PC-9 (cell line): ENCODE measurements around the gene PRKCB. TPM values are rescaled to one million over a fixed set of nuclear protein-coding genes. Genes with fewer than 3 reads are reported as not detected.

Experiments used
- BruUV-seq: library from RNA; stranded (reverse); fragments of 400-500 nt; replicated peaks from 2 replicates; lab custom pipeline; 2021; lab: Mats Ljungman, UMichigan
- CTCF ChIA-PET: fragments of 300-600 bp; sonication (Branson Sonifier 250); formaldehyde crosslinking; loops from one replicate; lab custom pipeline; 2022; ENCODE audit warnings: antibody characterized with exemption; lab: Charles Lee
- POLR2A ChIA-PET: fragments of 300-600 bp; sonication (Branson Sonifier 250); formaldehyde crosslinking; loops from one replicate; lab custom pipeline; 2022; ENCODE audit warnings: antibody characterized with exemption; ENCODE audit not compliant: unreplicated experiment; lab: Charles Lee
- DNase-seq, 2 experiments: peaks; one replicate each; pipeline versions ENCODE4 v3.0.0 to v3.0.0-alpha.2; 2015 to 2022; ENCODE audit warnings: mixed read lengths in 1 of 2
- H2AFZ ChIP-seq: fragments of 200-600 bp; sonication (generic); 2 replicates; pipeline ENCODE4 v1.8.1; 2017; ENCODE audit warnings: antibody characterized with exemption
- H3F3A ChIP-seq: fragments of 200-600 bp; sonication (generic); 2 replicates; pipeline ENCODE4 v1.8.1; 2017; ENCODE audit warnings: antibody characterized with exemption, mild to moderate bottlenecking, low read depth; ENCODE audit not compliant: insufficient read depth
- H3K27ac ChIP-seq: fragments of 200-600 bp; sonication (generic); 2 replicates; pipeline ENCODE4 v1.6.1; 2016; ENCODE audit warnings: mixed run types
- H3K27me3 ChIP-seq: fragments of 200-600 bp; sonication (generic); 2 replicates; pipeline ENCODE4 v1.6.1; 2016; ENCODE audit warnings: low read depth, mixed run types; ENCODE audit not compliant: insufficient read depth
- H3K36me3 ChIP-seq: fragments of 200-600 bp; sonication (generic); 2 replicates; pipeline ENCODE4 v1.6.1; 2016; ENCODE audit warnings: low read depth, mixed run types
- H3K4me1 ChIP-seq: fragments of 200-600 bp; sonication (generic); replicated peaks from 2 replicates; pipeline ENCODE4 v1.6.1; 2016; ENCODE audit warnings: mixed run types; ENCODE audit not compliant: insufficient read depth
- H3K4me2 ChIP-seq: fragments of 200-600 bp; sonication (generic); 2 replicates; pipeline ENCODE4 v1.6.1; 2017; ENCODE audit warnings: mixed run types
- H3K4me3 ChIP-seq: fragments of 200-600 bp; sonication (generic); 2 replicates; pipeline ENCODE4 v1.6.1; 2016; ENCODE audit warnings: mixed run types
- H3K79me2 ChIP-seq: fragments of 200-600 bp; sonication (generic); 2 replicates; pipeline ENCODE4 v1.6.1; 2017; ENCODE audit warnings: low read depth, mixed run types
- H3K9me2 ChIP-seq: fragments of 200-600 bp; sonication (generic); 2 replicates; pipeline ENCODE4 v1.8.1; 2017; ENCODE audit warnings: mild to moderate bottlenecking; ENCODE audit not compliant: insufficient read depth
- H3K9me3 ChIP-seq: fragments of 200-600 bp; sonication (generic); 2 replicates; pipeline ENCODE4 v1.8.1; 2016; ENCODE audit warnings: low read depth; ENCODE audit not compliant: insufficient read depth
- H4K20me1 ChIP-seq: fragments of 200-600 bp; sonication (generic); 2 replicates; pipeline ENCODE4 v1.8.1; 2017; ENCODE audit not compliant: insufficient read depth
- CTCF ChIP-seq: fragments of 200-600 bp; sonication (generic); conservative IDR thresholded peaks from 2 replicates; pipeline ENCODE4 v1.6.1; 2017; ENCODE audit warnings: mixed run types, antibody characterized with exemption, mild to moderate bottlenecking, moderate library complexity
- EZH2 ChIP-seq: fragments of 200-600 bp; sonication (generic); IDR thresholded peaks from 2 replicates; pipeline ENCODE4 v1.8.0; 2017; ENCODE audit warnings: antibody characterized with exemption, low read depth
- intact Hi-C: fragments of 100-400 bp; cut with micrococcal nuclease; formaldehyde crosslinking; loops from one replicate; pipeline ENCODE4 v1.10.0; 2022; ENCODE audit not compliant: unreplicated experiment
- total RNA-seq: library from RNA; stranded (reverse); gene quantifications from 2 replicates; pipeline ENCODE4 v1.2.3, GENCODE V29; 2021

Gene PRKCB
- total RNA-seq, 1 experiment from 2014 or later, result not detected

GRCh38 chr16:23861874-23862273 is 26.1 kb downstream of the PRKCB start:
- intact Hi-C loops, result no loop called here
- H3K27me3 ChIP-seq, result peaks cover 66% of the 10 kb centered on the region

GRCh38 chr16:23862556-23862955 is 26.8 kb downstream of the PRKCB start:
- H3K36me3 ChIP-seq, result no peaks in the 10 kb centered on the region
- no peaks in the 10 kb centered on the region for H3K79me2 ChIP-seq
- H3K9me3 ChIP-seq, result no peaks in the 10 kb centered on the region
- no peak overlapping the region for H3K27ac ChIP-seq
- H3K4me2 ChIP-seq, result no peak overlapping the region
- no peak overlapping the region for H2AFZ ChIP-seq
- intact Hi-C loops, result no loop called here
- CTCF ChIA-PET, result no interaction called here
- TF ChIP-seq EZH2 (no peak), CTCF (no peak)
- POLR2A ChIA-PET, result no interaction called here
- peaks cover 70% of the 10 kb centered on the region for H3K27me3 ChIP-seq
- no peaks in the 10 kb centered on the region for H3F3A ChIP-seq
- H3K4me1 ChIP-seq, result no peaks in the 10 kb centered on the region
- H3K9me2 ChIP-seq, result no peaks in the 10 kb centered on the region
- H3K4me3 ChIP-seq, result no peak overlapping the region
- 0 out of 2 replicates have a peak, but pooled peaks cover 4% of the 10 kb centered on the region for H4K20me1 ChIP-seq
- DNase-seq, result no peak
- BruUV-seq, result no TSS peak

More at GRCh38 chr16:23861874-23862273, 26.1 kb downstream of the PRKCB start:
- H3K4me1 ChIP-seq, result no peaks in the 10 kb centered on the region
- no TSS peak for BruUV-seq
- H2AFZ ChIP-seq, result no peak overlapping the region
- TF ChIP-seq CTCF (no peak), EZH2 (no peak)
- no peaks in the 10 kb centered on the region for H3K79me2 ChIP-seq
- no peak overlapping the region for H3K4me3 ChIP-seq
- no peak overlapping the region for H3K4me2 ChIP-seq
- DNase-seq, result no peak
- no peaks in the 10 kb centered on the region for H3K36me3 ChIP-seq
- no peaks in the 10 kb centered on the region for H3K9me3 ChIP-seq
- no peak overlapping the region for H3K27ac ChIP-seq
- no peaks in the 10 kb centered on the region for H3F3A ChIP-seq
- POLR2A ChIA-PET, result no interaction called here
- H4K20me1 ChIP-seq, result 0 out of 2 replicates have a peak, but pooled peaks cover 4% of the 10 kb centered on the region
- H3K9me2 ChIP-seq, result no peaks in the 10 kb centered on the region
- CTCF ChIA-PET, result no interaction called here

- BruUV-seq, result no TSS peak
- Histone ChIP-seq H3K9me3 (no peaks in the 10 kb centered on the region), H3K9me2 (no peaks in the 10 kb centered on the region), H4K20me1 (no peaks in the 10 kb centered on the region), H3K4me2 (no peak overlapping the region), H3F3A (no peaks in the 10 kb centered on the region), H3K27me3 (peaks cover 72% of the 10 kb centered on the region), H3K79me2 (no peaks in the 10 kb centered on the region), H3K27ac (no peak overlapping the region), H3K4me1 (no peaks in the 10 kb centered on the region), H3K36me3 (no peaks in the 10 kb centered on the region), H2AFZ (no peak overlapping the region), H3K4me3 (no peak overlapping the region)
- no peak for TF ChIP-seq EZH2
- TF ChIP-seq CTCF, result no peak
- ChIA-PET POLR2A (no interaction called here), CTCF (interaction anchor here (0.6 kb wide), 1 partner anchor 178 kb away, joined by 5 read pairs; no protein-coding TSS in a partner anchor)
- no peak for DNase-seq
- intact Hi-C loops, result no loop called here
Measured at GRCh38 chr16:23863511-23864422, 28.0 kb downstream of the PRKCB start.
